Left ventricle myocardium superior (tissue), 1 donor: Measurements from ENCODE around the gene IFI30. TPM values are rescaled to one million over a fixed set of nuclear protein-coding genes. Genes with fewer than 3 reads are reported as not detected.
A peak's percentile ranks its signal among the peaks of the same experiment; 100 is the strongest.
"Not testable (repeated sequence)": the region's sequence is repeated elsewhere in the genome, so short reads cannot be mapped to it uniquely, and the experiment has no call there.

Experiments used
- ATAC-seq: fragments of 200-7000 bp; cut with Tn5 transposase; one replicate; pipeline ENCODE4 v1.9.1; 2020; ENCODE audit warnings: mild to moderate bottlenecking, moderate library complexity
- DNase-seq: peaks from one replicate; pipeline ENCODE4 v3.0.0-alpha.2; 2020
- intact Hi-C: fragments of 100-400 bp; cut with micrococcal nuclease; formaldehyde crosslinking; loops from one replicate; pipeline ENCODE4 v1.11.0; 2022
- total RNA-seq: library from RNA; stranded (reverse); fragmentation: NEBNext Ultra II Directional; extraction: Animal tissue kit (Norgen Biotek cat#: 25700); gene quantifications from one replicate; pipeline ENCODE4 v1.2.1, GENCODE V29; 2021
- donor health status: DM: no; HTN: yes; CAD: no; lungs with severe emphysema.

IFI30 gene
- total RNA-seq, 1 donor from 2014 or later = 20.6 TPM

DNA sequence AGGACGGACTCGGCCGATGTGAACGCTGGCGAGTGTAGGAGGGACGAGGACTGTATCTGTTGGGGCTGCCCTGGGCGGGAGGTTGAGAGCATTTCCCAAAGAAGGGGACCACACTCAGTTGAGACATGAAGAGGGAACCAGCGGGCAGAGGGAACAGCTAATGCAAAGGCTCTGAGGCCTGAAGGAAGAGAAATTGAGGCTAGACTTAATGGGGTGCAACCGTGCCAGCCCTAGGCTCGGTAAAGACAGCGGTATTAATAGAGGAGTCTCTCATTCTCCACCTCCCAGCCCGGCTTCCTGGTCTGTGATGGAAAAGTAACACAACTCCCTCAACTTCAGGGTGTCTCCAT lies 20.5 kb downstream of the IFI30 start:
- intact Hi-C loops = no loop called here
- DNase-seq = no peak
- no peak for ATAC-seq

DNA sequence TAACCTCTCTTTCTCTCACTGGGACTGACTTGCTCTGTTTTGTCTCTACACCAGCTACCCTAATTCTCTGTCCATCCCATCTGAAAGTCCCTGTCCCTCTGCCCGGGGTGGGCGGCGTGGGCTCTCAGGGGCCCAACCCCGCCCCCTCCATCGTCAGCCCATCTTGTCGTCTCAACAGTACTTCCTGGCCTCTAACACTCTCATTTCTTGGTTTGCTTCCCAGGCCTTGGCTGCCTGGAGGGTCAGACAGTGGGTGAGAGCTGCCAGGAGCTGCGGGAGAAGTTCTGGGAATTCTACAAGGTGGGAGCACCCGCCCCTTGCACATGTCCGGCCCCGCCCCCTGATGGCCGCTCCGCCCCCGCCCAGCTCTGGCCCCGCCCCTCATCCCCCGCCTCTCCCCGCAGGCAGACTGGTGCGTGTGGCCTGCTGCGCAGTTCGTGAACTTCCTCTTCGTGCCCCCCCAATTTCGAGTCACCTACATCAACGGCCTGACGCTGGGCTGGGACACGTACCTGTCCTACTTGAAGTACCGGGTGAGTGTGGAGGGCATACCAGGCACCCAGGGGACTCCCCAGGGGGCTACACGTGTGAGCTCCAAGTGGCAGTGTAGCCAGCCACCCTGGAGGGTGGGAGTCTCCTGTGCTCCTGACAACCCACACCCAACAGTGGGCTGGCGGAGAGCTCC lies 21.1 kb downstream of the IFI30 start:
- DNase-seq = peak; percentile 42
- ATAC-seq = no peak
- intact Hi-C loops = no loop called here

GRCh38 chr19:18196511-18196845 lies 22.9 kb downstream of the IFI30 start:
- no peak for ATAC-seq
- intact Hi-C loops = no loop called here

GRCh38 chr19:18197306-18197705 lies 23.7 kb downstream of the IFI30 start:
- ATAC-seq (no peak), DNase-seq (no peak)
- intact Hi-C loops = no loop called here

More at GRCh38 chr19:18196511-18196845, 22.9 kb downstream of the IFI30 start:
- no peak for DNase-seq

GRCh38 chr19:18197941-18198340 lies 24.3 kb downstream of the IFI30 start:
- intact Hi-C loops = no loop called here
- no peak for DNase-seq

GRCh38 chr19:18198374-18198773 lies 24.8 kb downstream of the IFI30 start:
- intact Hi-C loops = no loop called here
- ATAC-seq = no peak
- no peak for DNase-seq

More at GRCh38 chr19:18197941-18198340, 24.3 kb downstream of the IFI30 start:
- no peak for ATAC-seq

DNA sequence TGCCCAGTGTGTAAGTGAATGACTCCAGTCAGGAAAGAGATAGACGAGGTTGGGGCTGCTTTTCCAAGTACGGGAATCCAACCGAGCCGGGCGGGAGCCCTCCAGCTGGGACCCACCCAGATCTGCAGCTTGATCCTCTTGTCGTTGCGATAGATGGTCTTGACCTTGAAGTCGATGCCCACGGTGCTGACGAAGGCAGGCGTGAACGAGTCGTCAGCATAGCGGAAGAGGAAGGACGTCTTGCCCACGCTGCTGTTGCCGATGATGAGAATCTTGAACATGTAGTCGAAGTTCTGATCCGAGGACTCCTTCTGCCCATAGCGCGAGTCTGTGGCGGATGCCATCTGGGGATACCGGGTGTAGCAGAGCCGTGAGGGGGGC lies 28.8 kb downstream of the IFI30 start:
- no peak for DNase-seq

GRCh38 chr19:18202778-18203407 lies 29.3 kb downstream of the IFI30 start:
- no peak for ATAC-seq
- intact Hi-C loops = loop anchor here (10.0 kb wide), 1 partner anchor 122 kb away; the partner anchor contains the start of gene LSM4
- peak; percentile 62 for DNase-seq

More for the DNA sequence above, 28.8 kb downstream of the IFI30 start:
- no peak for ATAC-seq
- intact Hi-C loops = loop anchor here (10.0 kb wide), 1 partner anchor 122 kb away; the partner anchor contains the start of gene LSM4

- intact Hi-C loops = loop anchor here (10.0 kb wide), 1 partner anchor 121 kb away; the partner anchor contains the start of gene LSM4
- ATAC-seq (peak; percentile 1), DNase-seq (peak; percentile 75)
Observed at GRCh38 chr19:18203408-18203862, 29.8 kb downstream of the IFI30 start.

DNA sequence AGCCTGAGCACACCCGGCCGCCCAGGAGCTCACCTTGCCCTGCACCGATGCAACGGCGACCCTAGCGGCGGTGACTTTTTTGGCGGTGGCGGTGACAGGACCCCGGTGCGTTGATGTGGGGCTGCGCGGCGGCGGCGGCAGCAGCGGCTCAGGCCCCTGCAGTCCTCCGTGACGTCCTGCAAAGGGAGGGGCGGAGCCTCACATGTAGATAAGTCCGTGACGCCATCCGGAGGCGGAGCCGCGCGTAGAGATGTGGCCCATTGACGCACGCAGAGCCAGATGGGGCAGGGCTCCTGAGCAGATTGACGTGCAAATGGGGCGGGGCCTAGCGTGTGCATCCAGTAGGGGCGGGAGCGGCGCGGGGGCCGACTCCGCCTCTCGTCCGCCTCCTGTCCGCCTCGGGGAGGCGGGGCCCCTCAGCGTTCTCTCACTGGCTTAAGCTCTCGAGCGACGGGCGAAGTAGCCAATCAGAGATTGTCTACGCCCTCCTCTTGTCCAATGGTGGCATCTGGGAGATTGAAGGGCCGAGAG lies 30.3 kb downstream of the IFI30 start, which contains the start of gene RAB3A:
RAB3A (minus strand) TSS at position 180 of the 531 bp plus-strand sequence. CDS start 1,302 bp downstream, outside the sequence.
- intact Hi-C loops = loop anchor here (10.0 kb wide), 1 partner anchor 121 kb away; the partner anchor contains the start of gene LSM4
- DNase-seq = peak; percentile 100
- ATAC-seq = peak; percentile 91

DNA sequence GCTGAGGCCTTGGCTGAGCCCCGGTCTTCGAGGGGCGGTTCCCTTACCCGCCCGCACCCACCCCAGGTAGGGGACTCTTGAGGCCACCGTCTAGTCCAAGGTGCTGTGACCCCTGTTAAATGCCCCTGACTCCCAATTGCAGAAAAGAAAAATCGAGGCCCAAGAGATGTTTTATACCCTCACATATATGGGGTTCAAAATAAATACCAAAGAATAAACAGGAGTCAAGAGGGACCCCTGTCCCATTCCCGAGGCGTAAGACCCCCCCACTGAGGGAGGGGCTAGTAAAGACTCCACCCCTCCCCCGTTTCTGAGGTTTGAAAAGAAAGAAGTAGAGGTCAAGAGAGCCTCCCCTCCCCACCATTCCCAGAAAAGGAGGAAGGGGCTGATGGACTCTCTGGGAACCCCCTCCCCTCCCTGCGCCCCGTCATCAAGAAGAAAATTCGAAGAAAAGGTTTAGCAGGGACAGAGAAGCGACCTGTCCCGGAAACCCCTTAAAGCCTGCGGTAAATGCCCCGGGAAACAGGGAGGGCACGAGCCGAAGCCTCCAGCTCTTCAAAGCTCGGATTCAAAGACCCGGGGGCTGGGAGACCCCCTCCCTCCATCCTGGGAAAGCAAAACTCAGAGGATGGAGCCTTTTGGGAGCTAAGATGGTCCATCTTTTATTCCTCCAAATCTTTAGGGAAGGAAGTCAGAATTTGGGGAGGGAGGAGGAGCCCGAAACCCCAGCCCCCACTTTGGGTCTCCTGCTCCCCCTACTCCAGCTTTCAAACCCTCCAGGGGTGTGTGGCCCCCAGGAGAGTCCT lies 31.0 kb downstream of the IFI30 start:
- intact Hi-C loops = loop anchor here (10.0 kb wide), 1 partner anchor 120 kb away; the partner anchor contains the start of gene LSM4
- ATAC-seq (peak; percentile 44), DNase-seq (no peak)

GRCh38 chr19:18205200-18205892 lies 31.7 kb downstream of the IFI30 start:
- intact Hi-C loops = loop anchor here (10.0 kb wide), 1 partner anchor 119 kb away; the partner anchor contains the start of gene LSM4
- ATAC-seq = peak; percentile 63
- DNase-seq = peak; percentile 91

- intact Hi-C loops = loop anchor here (10.0 kb wide), 1 partner anchor 119 kb away; the partner anchor contains the start of gene LSM4
- DNase-seq = no peak
- no peak for ATAC-seq
Observed at GRCh38 chr19:18206018-18206417, 32.4 kb downstream of the IFI30 start.

DNA sequence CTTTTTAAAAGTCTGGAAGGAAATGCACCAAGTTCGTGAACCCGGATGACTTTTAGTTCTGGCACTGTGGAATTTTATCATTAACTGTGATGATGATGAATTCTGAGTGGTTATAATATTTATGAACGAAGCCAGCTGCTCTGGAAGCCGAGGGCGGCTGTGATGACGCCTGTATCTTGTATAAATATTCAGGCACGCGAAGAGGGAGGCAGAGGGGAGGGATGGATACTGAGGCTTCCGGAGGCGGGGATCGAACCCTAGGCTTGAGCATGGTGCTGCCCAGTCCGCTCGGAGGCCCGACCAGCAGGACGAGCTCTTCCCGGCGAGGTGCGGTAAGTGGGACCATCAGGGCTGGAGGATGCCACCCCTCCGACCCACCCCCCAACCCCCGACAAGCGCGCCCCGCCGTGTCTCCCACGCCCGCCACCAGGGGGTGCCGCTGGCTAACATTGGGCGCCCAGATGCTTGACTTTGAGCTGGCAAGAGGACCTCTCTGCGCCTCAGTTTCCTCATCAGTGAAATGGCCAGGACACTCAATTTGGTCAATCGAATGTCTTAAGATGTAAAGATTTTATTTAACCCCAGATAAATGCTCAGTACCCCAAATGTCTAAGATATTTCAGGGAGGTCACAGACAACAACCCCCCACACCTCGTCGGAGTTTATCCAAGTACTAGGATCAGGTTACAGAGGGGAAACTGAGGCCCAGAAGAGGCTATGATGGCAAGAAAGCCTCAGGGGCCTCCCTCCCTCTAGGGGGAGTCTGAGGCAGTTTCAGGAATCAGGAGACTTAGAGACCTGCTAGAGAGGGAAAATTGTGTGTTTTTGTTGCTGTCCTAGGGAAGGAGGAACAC lies 34.7 kb downstream of the IFI30 start:
- ATAC-seq (no peak), DNase-seq (peak; percentile 69)
- intact Hi-C loops = loop anchor here (10.0 kb wide), 1 partner anchor 116 kb away; the partner anchor contains the start of gene LSM4

- DNase-seq, ATAC-seq: not testable (repeated sequence)
- intact Hi-C loops = loop anchor here (10.0 kb wide), 2 partner anchors 55 to 115 kb away; partner anchors contain the start of gene LSM4
Observed at GRCh38 chr19:18209912-18210311, 36.3 kb downstream of the IFI30 start.

DNA sequence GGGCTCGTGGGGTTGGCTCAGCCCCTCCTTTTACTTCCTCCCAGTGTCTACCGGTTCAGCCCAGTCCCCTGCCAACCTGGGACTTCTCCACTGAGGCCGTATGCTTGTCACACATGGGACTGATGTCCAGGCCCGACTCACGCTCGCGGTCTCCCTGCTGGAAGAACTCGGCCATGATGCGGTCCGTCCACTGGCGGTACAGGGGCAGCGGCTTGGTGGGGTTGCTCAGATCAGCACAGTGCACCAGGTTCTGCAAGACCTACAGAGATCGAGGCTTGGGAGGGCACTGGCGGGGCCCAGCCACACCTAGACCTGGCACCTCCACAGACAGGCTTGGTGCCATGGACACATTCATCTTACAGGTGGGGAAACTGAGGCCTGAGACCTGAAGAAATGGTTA lies 38.1 kb downstream of the IFI30 start:
- DNase-seq (no peak), ATAC-seq (no peak)
- intact Hi-C loops = loop anchor here (10.0 kb wide), 1 partner anchor 53 kb away; no protein-coding TSS in a partner anchor

- ATAC-seq (no peak), DNase-seq (no peak)
- intact Hi-C loops = loop anchor here (10.0 kb wide), 1 partner anchor 50 kb away; no protein-coding TSS in a partner anchor
Observed at GRCh38 chr19:18214779-18215433, 41.3 kb downstream of the IFI30 start.
